Lung (tissue), 12 donors: ENCODE data around the gene RFX3. TPM values are rescaled to one million over a fixed set of nuclear protein-coding genes. Genes with fewer than 3 reads are reported as not detected.

Source experiments
- ATAC-seq: fragments of 200-7000 bp; cut with Tn5 transposase; one replicate; pipeline ENCODE4 v1.9.1; 2020; ENCODE audit warnings: moderate number of reproducible peaks; ENCODE audit not compliant: insufficient read depth, low FRiP score
- DNase-seq, 3 donors: peaks; one replicate each; pipeline ENCODE4 v3.0.0-alpha.2; 2013 to 2017
- H3K27ac ChIP-seq, 2 donors: one replicate each; pipeline ENCODE4 v1.5.1; 2013; ENCODE audit warnings: mild to moderate bottlenecking in 2 of 2, moderate library complexity in 2 of 2, control low read depth in 1 of 2, inconsistent platforms in 1 of 2, low read depth in 1 of 2, low read length in 1 of 2
- H3K27me3 ChIP-seq, 3 donors: one replicate each; pipeline ENCODE4 v1.5.1; 2013; ENCODE audit warnings: low read length in 2 of 3; ENCODE audit not compliant: control insufficient read depth in 3 of 3, insufficient read depth in 3 of 3
- H3K36me3 ChIP-seq, 4 donors: one replicate each; pipeline ENCODE4 v1.5.1; 2013; ENCODE audit warnings: low read length in 4 of 4, mild to moderate bottlenecking in 1 of 4, moderate library complexity in 1 of 4; ENCODE audit not compliant: control insufficient read depth in 4 of 4, insufficient read depth in 4 of 4
- H3K4me1 ChIP-seq, 5 donors: one replicate each; pipeline ENCODE4 v1.5.1; 2013; ENCODE audit warnings: low read length in 5 of 5, mild to moderate bottlenecking in 2 of 5, moderate library complexity in 1 of 5; ENCODE audit not compliant: control insufficient read depth in 5 of 5, insufficient read depth in 5 of 5
- H3K4me3 ChIP-seq: one replicate; pipeline ENCODE4 v1.5.1; 2013; ENCODE audit warnings: mild to moderate bottlenecking, control low read depth, moderate library complexity
- H3K9ac ChIP-seq, 2 donors: one replicate each; pipeline ENCODE4 v1.5.1; 2013; ENCODE audit warnings: low read length in 2 of 2, control low read depth in 1 of 2; ENCODE audit not compliant: insufficient read depth in 1 of 2
- H3K9me3 ChIP-seq, 4 donors: one replicate each; pipeline ENCODE4 v1.5.1; 2013; ENCODE audit warnings: low read length in 3 of 4, mild to moderate bottlenecking in 1 of 4, moderate library complexity in 1 of 4; ENCODE audit not compliant: control insufficient read depth in 4 of 4, insufficient read depth in 3 of 4
- WGBS, 2 donors: extraction: QIAGEN DNeasy Blood & Tissue Kit; methylation state at CpG; one replicate each; pipeline ENCODE4 v1.1.7; 2013; 5-methylcytosine and 5-hydroxymethylcytosine counted together
- polyA plus RNA-seq, 2 donors: library from polyadenylated mRNA; stranded (reverse); fragments of 200-250 nt; gene quantifications; one replicate each; pipeline ENCODE4 v1.2.1, GENCODE V29; 2013
- total RNA-seq, 2 donors: library from RNA; depleted of rRNA in 1 of 2; stranded (reverse); fragments of >200 nt in 1 of 2; gene quantifications; one replicate each; pipeline ENCODE4 v1.2.1, GENCODE V29; 2014 to 2021
- TF ChIP-seq, protein P1 (sequence below): IDR thresholded peaks from 2 replicates; pipeline ENCODE4 v1.5.1; 2012; ENCODE audit warnings: mild to moderate bottlenecking; ENCODE audit errors: control extremely low read depth, extremely low read depth
- donor health status: control.
- donor health status: control.
- donor health status: Bipolar disorder and iron deficiency.
- donor health status: healthy.
- donor health status: DM: yes; HTN: yes; CAD: no.

The RFX3 gene
- total and polyA plus RNA-seq, 4 donors, result 3.3 to 45.8 (median 14.0) TPM

DNA sequence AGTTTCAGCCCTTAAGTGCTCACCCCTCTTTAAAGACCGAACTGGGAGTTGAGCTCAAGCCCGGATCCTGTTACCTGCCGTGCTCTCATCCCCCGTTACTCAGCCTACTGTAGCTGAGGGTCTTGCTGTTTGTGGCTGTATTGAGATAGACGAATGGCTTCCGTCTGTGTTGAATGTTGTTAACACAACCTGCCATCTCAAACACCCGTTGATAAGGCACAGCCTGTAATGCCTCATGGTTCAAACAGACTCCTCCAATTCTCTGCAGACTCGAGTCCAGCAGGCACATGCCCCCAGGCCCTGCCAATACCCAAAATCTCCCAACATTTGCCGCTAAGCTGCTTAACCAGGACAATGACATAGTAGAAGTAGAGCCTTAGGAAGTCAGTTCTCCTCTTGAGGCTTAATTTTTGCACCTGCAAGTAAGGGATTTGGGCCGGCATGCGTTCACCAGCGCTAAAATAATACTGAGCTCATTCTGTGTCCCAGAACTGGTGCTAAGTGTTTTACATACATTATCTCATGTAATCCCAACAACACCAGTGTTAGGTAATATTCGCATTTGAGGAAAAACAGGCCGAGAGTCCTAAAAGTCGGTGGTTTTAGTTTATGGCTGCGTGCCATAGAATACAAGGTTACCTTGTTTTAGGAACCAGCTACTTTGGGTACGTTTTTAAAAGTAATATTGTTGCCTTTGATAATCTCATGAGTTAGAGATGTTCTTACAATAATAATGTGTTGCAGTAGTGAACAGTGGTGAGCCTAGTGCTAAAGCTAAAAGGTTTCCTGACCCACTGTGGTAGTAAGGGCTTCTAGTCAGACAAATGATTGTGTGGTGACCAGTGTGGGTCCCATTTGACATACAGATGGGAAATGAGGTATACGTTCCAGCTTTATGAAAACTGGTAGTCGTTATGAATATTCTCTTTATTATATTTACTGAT is 1.5 kb upstream of the RFX3 start:
- Histone ChIP-seq H3K36me3 (peaks cover 0 to 13% (median 1%) of the 10 kb centered on the region in 4 donors), H3K4me1 (peaks cover 0 to 31% (median 6%) of the 10 kb centered on the region in 5 donors), H3K9me3 (no peaks in the 10 kb centered on the region), H3K4me3 (peak overlapping the region; percentile 84), H3K9ac (peak overlapping the region; percentile 97 to 100), H3K27me3 (no peaks in the 10 kb centered on the region), H3K27ac (peak overlapping the region; percentile 99 to 100)
- ATAC-seq (peak; percentile 0), DNase-seq (peak; percentile 52 to 78 (median 68))
- TF ChIP-seq, protein P1, sequence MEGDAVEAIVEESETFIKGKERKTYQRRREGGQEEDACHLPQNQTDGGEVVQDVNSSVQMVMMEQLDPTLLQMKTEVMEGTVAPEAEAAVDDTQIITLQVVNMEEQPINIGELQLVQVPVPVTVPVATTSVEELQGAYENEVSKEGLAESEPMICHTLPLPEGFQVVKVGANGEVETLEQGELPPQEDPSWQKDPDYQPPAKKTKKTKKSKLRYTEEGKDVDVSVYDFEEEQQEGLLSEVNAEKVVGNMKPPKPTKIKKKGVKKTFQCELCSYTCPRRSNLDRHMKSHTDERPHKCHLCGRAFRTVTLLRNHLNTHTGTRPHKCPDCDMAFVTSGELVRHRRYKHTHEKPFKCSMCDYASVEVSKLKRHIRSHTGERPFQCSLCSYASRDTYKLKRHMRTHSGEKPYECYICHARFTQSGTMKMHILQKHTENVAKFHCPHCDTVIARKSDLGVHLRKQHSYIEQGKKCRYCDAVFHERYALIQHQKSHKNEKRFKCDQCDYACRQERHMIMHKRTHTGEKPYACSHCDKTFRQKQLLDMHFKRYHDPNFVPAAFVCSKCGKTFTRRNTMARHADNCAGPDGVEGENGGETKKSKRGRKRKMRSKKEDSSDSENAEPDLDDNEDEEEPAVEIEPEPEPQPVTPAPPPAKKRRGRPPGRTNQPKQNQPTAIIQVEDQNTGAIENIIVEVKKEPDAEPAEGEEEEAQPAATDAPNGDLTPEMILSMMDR, result no peak
- WGBS, 2 donors, result 13 to 16% methylated on average over 19 of the region's 19 CpGs

DNA sequence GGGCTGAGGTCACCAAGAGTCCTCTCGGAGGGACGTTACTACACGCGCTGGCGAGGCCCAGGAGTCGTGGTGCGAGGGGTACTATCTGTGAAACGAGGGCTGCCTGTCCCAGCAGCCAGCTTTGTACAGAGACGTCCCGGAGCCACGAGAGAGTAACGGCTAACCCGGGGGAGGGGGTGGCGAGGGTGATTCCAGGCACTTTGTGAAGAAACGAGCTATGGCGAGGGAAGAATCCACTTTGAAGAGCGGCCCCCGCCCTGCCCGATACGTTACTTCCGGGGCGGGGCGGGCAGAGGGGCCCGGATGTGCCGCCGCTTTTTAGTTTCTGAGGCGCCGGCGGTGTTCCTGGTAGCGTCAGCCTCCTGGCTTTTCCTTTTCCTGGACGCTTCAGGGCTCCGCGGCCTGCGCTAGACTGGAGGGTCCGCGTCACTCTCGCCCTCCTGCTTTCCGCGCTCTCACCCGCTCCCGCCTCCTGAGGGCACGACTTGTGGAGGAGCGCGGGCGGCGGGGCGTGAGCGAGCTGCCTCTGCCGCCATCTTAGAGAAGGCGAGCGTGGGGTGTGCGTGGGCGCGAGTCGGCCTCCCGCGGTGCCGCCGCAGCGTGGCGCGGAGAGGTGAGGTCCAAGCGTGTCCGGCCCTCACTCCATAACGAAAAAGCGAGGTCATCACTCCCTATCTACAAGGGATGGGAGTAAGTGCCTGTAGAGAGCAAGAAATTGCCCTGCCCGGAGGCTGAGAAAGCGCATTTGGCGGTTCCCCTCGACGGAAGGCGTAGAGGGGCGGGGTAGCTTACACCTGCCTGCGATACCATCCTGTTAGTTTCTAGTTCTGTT is 580 bp upstream of the RFX3 start:
- Histone ChIP-seq H3K36me3 (peaks cover 0 to 13% (median 1%) of the 10 kb centered on the region in 4 donors), H3K9me3 (no peaks in the 10 kb centered on the region), H3K4me1 (peaks cover 0 to 28% (median 6%) of the 10 kb centered on the region in 5 donors), H3K4me3 (peak overlapping the region; percentile 84), H3K9ac (peak overlapping the region; percentile 97 to 100), H3K27ac (peak overlapping the region; percentile 99 to 100), H3K27me3 (no peaks in the 10 kb centered on the region)
- DNase-seq (peak; percentile 92 to 95 (median 93)), ATAC-seq (peak; percentile 92)
- WGBS, 2 donors, result 0% methylated on average over 72 to 74 of the region's 74 CpGs
- TF ChIP-seq, protein P1, result no peak

DNA sequence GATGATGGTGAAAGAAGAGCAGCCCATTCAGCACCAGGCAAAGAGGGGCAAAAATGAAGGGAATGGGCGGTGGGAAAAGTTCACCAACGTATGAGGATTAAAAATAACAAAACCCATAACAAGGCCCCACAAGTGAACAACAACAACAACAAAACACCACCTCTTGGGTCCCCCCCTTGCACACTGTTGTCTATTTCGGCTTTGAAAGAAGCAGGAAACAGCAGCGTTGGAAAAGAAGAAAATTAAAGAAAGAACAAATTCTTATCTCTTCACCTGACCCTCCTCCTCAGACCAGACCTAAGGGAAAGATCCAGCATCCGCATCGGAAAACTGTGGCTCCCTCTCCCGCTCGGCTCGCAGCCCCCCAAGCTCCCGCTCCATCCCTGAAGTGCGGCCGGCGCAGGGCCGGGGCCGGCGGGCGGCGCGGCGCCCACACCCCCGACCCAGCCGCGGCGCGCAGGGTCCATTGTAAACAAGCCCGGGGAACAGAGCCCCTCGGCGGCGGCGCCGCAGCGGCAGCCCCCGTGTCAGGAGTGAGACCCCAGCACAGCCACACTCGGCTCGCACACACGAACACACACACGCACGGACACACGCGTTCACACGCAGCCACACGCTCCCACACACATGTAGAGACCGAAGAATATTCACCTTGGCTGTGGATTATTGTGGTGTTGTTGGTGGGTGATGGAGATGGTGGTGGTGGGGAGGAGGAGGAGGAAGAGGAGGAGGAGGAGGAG is 535 bp downstream of the RFX3 start:
- peaks cover 0 to 10% (median 0%) of the 10 kb centered on the region in 4 donors for H3K36me3 ChIP-seq
- H3K4me1 ChIP-seq, result peaks cover 0 to 27% (median 6%) of the 10 kb centered on the region in 5 donors
- H3K9ac ChIP-seq, result peak overlapping the region; percentile 97 to 100
- ATAC-seq (no peak), DNase-seq (peak in 1 of 3 donors; percentile 60)
- peak overlapping the region; percentile 88 for H3K4me3 ChIP-seq
- H3K27ac ChIP-seq, result peak overlapping the region; percentile 83 to 89
- 0 to 1% methylated on average over 38 to 43 of the region's 43 CpGs for WGBS, 2 donors
- H3K27me3 ChIP-seq, result no peaks in the 10 kb centered on the region
- H3K9me3 ChIP-seq, result no peaks in the 10 kb centered on the region
- TF ChIP-seq, protein P1, result no peak
